ENCODE data around the gene DACT1.
"Not testable (repeated sequence)": the region's sequence is repeated elsewhere in the genome, so short reads cannot be mapped to it uniquely, and the experiment has no call there.

DACT1 gene

GRCh38 chr14:58637391-58638230 is at the start of gene DACT1:
Gene DACT1 (plus strand): TSS chr14:58637962. CDS start chr14:58638203, 241 bp downstream.
- DNase-seq = peak; percentile 53 to 61

GRCh38 chr14:58588321-58588720 is 49.4 kb upstream of the DACT1 start:
- DNase-seq = not testable (repeated sequence)

- DNase-seq = no peak
These were observed 43.8 kb upstream of the DACT1 start for GRCh38 chr14:58593977-58594376.

- DNase-seq = no peak
These were observed 40.7 kb upstream of the DACT1 start for GRCh38 chr14:58597041-58597440.

GRCh38 chr14:58598028-58598803 is 39.5 kb upstream of the DACT1 start:
- no peak for DNase-seq

- no peak for DNase-seq
These were observed 38.8 kb upstream of the DACT1 start for GRCh38 chr14:58598804-58599525.

GRCh38 chr14:58599707-58600106 is 38.1 kb upstream of the DACT1 start:
- DNase-seq = no peak

- DNase-seq = no peak
These were observed 32.3 kb upstream of the DACT1 start for GRCh38 chr14:58605465-58605864.

GRCh38 chr14:58607131-58607951 is 30.4 kb upstream of the DACT1 start:
- DNase-seq = no peak

- no peak for DNase-seq
These were observed 29.8 kb upstream of the DACT1 start for GRCh38 chr14:58607952-58608317.

GRCh38 chr14:58617619-58618018 is 20.1 kb upstream of the DACT1 start:
- no peak for DNase-seq

- no peak for DNase-seq
These were observed 17.8 kb upstream of the DACT1 start for GRCh38 chr14:58620011-58620410.

- no peak for DNase-seq
These were observed 12.3 kb upstream of the DACT1 start for GRCh38 chr14:58625438-58625837.

- no peak for DNase-seq
These were observed 11.3 kb upstream of the DACT1 start for GRCh38 chr14:58626431-58626831.

GRCh38 chr14:58628406-58628805 is 9.4 kb upstream of the DACT1 start:
- no peak for DNase-seq

GRCh38 chr14:58629281-58629680 is 8.5 kb upstream of the DACT1 start:
- no peak for DNase-seq

- DNase-seq = no peak
These were observed 6.0 kb upstream of the DACT1 start for GRCh38 chr14:58631732-58632131.

- DNase-seq = no peak
These were observed 3.9 kb upstream of the DACT1 start for GRCh38 chr14:58633831-58634230.

GRCh38 chr14:58634406-58635090 is 3.2 kb upstream of the DACT1 start:
- no peak for DNase-seq

- no peak for DNase-seq
These were observed 2.5 kb upstream of the DACT1 start for GRCh38 chr14:58635091-58635830.

GRCh38 chr14:58636129-58636528 is 1.6 kb upstream of the DACT1 start:
- no peak for DNase-seq

Measured in activated CD4-positive, alpha-beta T cell treated with anti-CD3 and anti-CD28 coated beads, Interleukin-2, amount 50 U/mL, for 4 hours (primary cell).